HL-60 (cell line): Measurements from ENCODE around the gene FARS2.

Experiments
- DNase-seq, 2 experiments: peaks; one replicate each; pipeline ENCODE4 v3.0.0-alpha.2; 2010 to 2020; ENCODE audit warnings: low read depth in 1 of 2, low spot score in 1 of 2
- H3K27ac ChIP-seq: fragments of 250-450 bp; sonication (Bioruptor Pico); replicated peaks from 2 replicates; pipeline ENCODE4 v1.5.1; 2020; ENCODE audit warnings: mild to moderate bottlenecking, moderate library complexity
- H3K27me3 ChIP-seq: fragments of 250-450 bp; sonication (Bioruptor Pico); 2 replicates; pipeline ENCODE4 v1.5.1; 2021; ENCODE audit warnings: mild to moderate bottlenecking, moderate library complexity; ENCODE audit not compliant: insufficient read depth, poor library complexity, severe bottlenecking
- H3K4me3 ChIP-seq: replicated peaks from 2 replicates; pipeline ENCODE4 v1.5.1; 2011; ENCODE audit warnings: mild to moderate bottlenecking, control low read depth, low read length; ENCODE audit not compliant: insufficient read depth
- GABPA ChIP-seq: IDR thresholded peaks from 2 replicates; pipeline ENCODE4 v1.6.1; 2012; ENCODE audit warnings: low read depth
- POLR2AphosphoS5 ChIP-seq: IDR thresholded peaks from 2 replicates; pipeline ENCODE4 v1.6.1; 2012; ENCODE audit warnings: low read depth
- SPI1 ChIP-seq: IDR thresholded peaks from 2 replicates; pipeline ENCODE4 v1.6.1; 2012; ENCODE audit warnings: low read depth, mild to moderate bottlenecking, borderline replicate concordance
- TF ChIP-seq, protein P1 (sequence below): IDR thresholded peaks from 2 replicates; pipeline ENCODE4 v1.6.1; 2012; ENCODE audit warnings: low read depth; ENCODE audit not compliant: insufficient replicate concordance
- TF ChIP-seq, protein P2 (sequence below): IDR thresholded peaks from one replicate; pipeline ENCODE4 v1.5.1; 2011; ENCODE audit warnings: low read length, control low read depth, inconsistent platforms; ENCODE audit not compliant: insufficient read depth

The FARS2 gene

DNA sequence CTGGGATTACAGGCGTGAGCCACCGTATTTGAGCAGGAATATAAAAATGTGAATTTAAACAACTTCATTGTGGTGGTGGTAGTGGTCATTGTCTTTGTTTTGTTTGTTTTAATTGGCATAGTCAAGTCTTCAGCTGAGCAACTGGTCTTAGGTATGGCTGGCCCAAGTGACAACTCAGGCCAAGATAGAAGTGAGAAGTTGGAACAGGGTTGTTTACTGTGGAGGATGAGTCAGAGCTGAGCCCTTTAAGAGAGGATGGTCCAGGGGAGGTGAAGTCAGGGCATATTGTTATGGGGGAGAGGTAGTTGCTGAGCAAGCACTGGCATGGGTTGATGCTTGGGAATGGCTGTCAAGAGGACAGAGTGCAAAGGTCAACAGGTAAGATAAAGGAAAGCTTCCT, 308.2 kb downstream of the FARS2 start:
- no peak overlapping the region for H3K4me3 ChIP-seq
- H3K27me3 ChIP-seq, result no peaks in the 10 kb centered on the region
- TF ChIP-seq POLR2AphosphoS5, result no peak
- no peak for TF ChIP-seq GABPA
- TF ChIP-seq, protein P1, sequence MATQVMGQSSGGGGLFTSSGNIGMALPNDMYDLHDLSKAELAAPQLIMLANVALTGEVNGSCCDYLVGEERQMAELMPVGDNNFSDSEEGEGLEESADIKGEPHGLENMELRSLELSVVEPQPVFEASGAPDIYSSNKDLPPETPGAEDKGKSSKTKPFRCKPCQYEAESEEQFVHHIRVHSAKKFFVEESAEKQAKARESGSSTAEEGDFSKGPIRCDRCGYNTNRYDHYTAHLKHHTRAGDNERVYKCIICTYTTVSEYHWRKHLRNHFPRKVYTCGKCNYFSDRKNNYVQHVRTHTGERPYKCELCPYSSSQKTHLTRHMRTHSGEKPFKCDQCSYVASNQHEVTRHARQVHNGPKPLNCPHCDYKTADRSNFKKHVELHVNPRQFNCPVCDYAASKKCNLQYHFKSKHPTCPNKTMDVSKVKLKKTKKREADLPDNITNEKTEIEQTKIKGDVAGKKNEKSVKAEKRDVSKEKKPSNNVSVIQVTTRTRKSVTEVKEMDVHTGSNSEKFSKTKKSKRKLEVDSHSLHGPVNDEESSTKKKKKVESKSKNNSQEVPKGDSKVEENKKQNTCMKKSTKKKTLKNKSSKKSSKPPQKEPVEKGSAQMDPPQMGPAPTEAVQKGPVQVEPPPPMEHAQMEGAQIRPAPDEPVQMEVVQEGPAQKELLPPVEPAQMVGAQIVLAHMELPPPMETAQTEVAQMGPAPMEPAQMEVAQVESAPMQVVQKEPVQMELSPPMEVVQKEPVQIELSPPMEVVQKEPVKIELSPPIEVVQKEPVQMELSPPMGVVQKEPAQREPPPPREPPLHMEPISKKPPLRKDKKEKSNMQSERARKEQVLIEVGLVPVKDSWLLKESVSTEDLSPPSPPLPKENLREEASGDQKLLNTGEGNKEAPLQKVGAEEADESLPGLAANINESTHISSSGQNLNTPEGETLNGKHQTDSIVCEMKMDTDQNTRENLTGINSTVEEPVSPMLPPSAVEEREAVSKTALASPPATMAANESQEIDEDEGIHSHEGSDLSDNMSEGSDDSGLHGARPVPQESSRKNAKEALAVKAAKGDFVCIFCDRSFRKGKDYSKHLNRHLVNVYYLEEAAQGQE, result no peak
- TF ChIP-seq, protein P2, sequence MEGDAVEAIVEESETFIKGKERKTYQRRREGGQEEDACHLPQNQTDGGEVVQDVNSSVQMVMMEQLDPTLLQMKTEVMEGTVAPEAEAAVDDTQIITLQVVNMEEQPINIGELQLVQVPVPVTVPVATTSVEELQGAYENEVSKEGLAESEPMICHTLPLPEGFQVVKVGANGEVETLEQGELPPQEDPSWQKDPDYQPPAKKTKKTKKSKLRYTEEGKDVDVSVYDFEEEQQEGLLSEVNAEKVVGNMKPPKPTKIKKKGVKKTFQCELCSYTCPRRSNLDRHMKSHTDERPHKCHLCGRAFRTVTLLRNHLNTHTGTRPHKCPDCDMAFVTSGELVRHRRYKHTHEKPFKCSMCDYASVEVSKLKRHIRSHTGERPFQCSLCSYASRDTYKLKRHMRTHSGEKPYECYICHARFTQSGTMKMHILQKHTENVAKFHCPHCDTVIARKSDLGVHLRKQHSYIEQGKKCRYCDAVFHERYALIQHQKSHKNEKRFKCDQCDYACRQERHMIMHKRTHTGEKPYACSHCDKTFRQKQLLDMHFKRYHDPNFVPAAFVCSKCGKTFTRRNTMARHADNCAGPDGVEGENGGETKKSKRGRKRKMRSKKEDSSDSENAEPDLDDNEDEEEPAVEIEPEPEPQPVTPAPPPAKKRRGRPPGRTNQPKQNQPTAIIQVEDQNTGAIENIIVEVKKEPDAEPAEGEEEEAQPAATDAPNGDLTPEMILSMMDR, result no peak
- TF ChIP-seq SPI1, result no peak
- DNase-seq, result no peak
- H3K27ac ChIP-seq, result no peak overlapping the region

DNA sequence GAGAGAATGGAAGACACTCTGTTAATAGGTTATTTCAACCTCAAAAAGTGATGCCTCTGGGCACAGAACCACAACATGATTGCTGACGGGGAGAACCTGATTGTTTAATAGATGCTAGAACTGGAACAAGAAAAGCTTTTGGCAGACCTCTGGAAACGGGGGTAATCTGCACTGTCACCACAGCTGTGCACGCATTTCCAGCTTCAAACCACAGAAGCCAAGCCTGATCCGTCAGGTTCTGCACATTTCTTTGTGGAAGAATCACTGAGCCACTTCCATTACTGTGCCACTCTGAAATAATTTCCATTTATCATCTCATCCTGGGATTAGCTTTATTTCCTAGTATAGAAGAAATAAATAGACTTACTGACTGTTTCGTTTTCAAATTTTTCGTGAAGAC, 309.3 kb downstream of the FARS2 start:
- H3K27me3 ChIP-seq, result no peaks in the 10 kb centered on the region
- H3K4me3 ChIP-seq, result no peak overlapping the region
- no peak for DNase-seq
- H3K27ac ChIP-seq, result no peak overlapping the region
- TF ChIP-seq, protein P1, result no peak
- no peak for TF ChIP-seq SPI1
- TF ChIP-seq POLR2AphosphoS5, result no peak
- no peak for TF ChIP-seq GABPA
- TF ChIP-seq, protein P2, result no peak

DNA sequence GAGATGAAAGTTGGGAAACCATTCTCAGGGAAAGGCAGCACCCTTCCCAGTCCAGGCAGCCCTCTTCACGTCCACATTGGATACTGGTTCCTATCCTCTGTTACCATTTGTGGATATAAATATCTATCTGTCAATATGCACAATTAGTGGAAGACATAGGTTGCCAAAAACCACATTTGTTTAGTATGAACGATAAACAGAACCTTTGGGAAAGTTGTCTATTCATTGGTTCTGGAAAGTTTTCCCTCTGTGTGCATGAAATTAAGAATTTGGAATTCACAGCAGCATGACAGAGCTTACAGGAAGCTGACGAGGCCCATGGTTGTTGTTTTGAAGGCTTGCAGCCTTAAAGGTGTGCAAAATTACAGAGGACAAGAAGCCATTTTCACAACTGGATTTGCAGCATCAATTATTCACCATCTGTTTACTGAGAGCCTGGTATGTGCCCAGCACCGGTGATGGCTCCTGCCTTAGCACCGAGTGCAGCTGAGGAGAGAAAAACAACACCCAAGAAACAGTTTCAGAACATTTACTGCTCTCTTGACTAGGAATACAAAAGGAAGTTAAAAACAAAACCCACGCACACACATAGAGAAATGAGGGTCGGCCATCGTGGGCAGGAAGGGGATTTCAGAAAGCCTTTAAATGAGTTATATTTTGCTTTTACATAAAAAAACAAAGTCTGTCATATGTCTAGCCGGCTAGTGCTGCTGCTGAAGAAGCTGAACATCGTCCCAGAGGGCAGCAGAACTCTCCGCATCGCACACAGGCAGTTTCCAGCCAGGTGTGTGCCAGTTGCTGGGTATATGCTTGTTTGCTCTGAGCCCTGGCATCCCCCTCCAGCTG, 319.6 kb downstream of the FARS2 start:
- DNase-seq, result no peak

More for the DNA sequence above, 319.6 kb downstream of the FARS2 start:
- H3K4me3 ChIP-seq, result no peak overlapping the region
- no peak overlapping the region for H3K27ac ChIP-seq
- TF ChIP-seq, protein P1, result no peak
- TF ChIP-seq GABPA, result no peak
- TF ChIP-seq POLR2AphosphoS5, result no peak
- TF ChIP-seq, protein P2, result no peak
- TF ChIP-seq SPI1, result no peak
- no peaks in the 10 kb centered on the region for H3K27me3 ChIP-seq
